Sciatic nerve (tissue), 2 donors: ENCODE results near the gene ARMC2. TPM values are rescaled to one million over a fixed set of nuclear protein-coding genes. Genes with fewer than 3 reads are reported as not detected.
"Not testable (repeated sequence)": the region's sequence is repeated elsewhere in the genome, so short reads cannot be mapped to it uniquely, and the experiment has no call there.

Experiments used
- ATAC-seq: fragments of 200-7000 bp; cut with Tn5 transposase; one replicate; pipeline ENCODE4 v1.9.1; 2020; ENCODE audit warnings: mild to moderate bottlenecking, moderate library complexity
- DNase-seq: peaks from one replicate; pipeline ENCODE4 v3.0.0-alpha.2; 2020; ENCODE audit warnings: low spot score
- intact Hi-C: fragments of 100-400 bp; cut with DNase I; formaldehyde crosslinking; loops from one replicate; pipeline ENCODE4 v1.14.2; 2022
- total RNA-seq: library from RNA; stranded (reverse); fragmentation: NEBNext Ultra II Directional; extraction: Animal tissue kit (Norgen Biotek cat#: 25700); gene quantifications from one replicate; pipeline ENCODE4 v1.2.1, GENCODE V29; 2021
- donor health status: DM: no; HTN: no; CAD: no.
- donor health status: DM: no; HTN: no; CAD: no.

Gene ARMC2
- total RNA-seq, 1 donor from 2014 or later = 17.2 TPM

GRCh38 chr6:108853077-108853476, 4.9 kb downstream of the ARMC2 start:
- no peak for ATAC-seq
- DNase-seq = no peak

DNA sequence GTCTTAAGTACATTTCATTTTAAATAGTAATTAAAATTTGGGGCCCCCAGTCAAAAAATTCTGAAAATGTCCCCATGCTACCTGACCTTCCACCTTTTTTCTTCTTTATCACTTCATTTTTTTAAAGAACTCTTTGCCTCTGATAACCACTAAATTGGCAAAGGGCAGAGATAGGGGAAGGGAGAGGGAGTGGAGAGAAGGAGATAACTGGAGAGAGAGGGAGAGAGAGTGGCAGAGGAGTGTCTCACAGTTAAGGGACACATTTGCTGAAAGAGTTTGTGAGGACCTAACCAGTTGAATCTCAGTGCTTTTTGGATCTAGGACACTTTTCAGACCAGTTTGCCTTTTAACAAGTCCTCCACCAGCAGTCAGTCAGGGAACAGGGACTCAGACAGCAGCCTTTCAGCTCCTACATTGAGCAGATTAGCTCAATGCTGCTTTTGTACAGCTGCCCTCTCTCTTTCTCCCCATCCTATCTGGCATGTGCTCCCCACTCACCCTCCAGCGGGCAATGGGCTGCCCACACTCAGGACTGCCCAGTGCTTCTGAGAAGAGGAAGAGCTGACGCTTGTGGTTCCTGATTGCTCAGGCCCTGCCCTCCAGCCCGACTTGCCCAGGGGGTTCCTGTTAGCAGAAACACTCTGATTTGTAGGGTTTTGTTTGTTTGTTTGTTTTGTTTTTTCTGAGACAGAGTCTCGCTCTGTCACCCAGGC, 14.4 kb downstream of the ARMC2 start:
- DNase-seq (no peak), ATAC-seq (peak; percentile 92)
- intact Hi-C loops = no loop called here

More at GRCh38 chr6:108853077-108853476, 4.9 kb downstream of the ARMC2 start:
- intact Hi-C loops = no loop called here

- intact Hi-C loops, DNase-seq, ATAC-seq: not testable (repeated sequence)
These were observed 17.6 kb downstream of the ARMC2 start for GRCh38 chr6:108865751-108866286.

- DNase-seq = no peak
- intact Hi-C loops = no loop called here
- ATAC-seq = no peak
These were observed 18.6 kb downstream of the ARMC2 start for GRCh38 chr6:108866798-108867197.

DNA sequence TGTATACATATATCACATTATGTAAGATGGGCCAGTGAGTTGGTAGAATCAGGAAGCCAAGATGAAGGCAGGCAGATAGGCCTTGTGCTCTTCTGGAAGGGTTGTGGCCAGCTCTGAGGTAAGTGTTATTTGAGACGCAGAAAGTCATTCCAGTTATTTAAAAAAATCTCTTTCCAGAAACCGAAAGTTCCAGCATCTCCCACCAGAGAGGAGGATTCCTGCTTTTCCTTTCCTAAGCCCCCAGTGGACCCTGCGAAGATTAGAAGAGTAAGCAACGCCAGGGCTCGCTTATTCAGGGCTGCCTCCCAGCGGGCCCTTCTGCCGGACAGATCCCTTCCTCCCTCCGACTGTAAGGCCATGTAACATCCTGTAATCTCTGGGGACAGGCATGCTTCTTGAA, 20.4 kb downstream of the ARMC2 start:
- no peak for DNase-seq
- intact Hi-C loops = no loop called here
- ATAC-seq = no peak

DNA sequence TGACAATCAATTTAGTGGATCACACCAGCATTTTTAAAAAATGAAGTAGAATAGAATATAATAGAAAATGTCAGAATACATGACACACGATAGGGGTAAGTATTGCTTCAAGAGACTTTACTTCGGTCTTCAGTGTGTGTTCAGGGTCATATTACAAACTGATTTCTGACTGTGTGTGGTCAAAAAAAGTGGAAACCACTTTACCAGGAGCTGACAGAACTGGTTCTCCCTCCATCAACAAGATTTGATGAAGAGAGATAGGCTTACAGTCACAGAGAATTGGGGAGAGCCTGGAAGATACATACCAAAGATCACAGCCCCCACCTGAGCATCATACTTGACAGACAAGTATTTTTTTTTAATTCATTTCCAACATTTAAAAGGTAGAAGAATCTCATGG, 21.7 kb downstream of the ARMC2 start:
- intact Hi-C loops = no loop called here
- ATAC-seq = no peak

DNA sequence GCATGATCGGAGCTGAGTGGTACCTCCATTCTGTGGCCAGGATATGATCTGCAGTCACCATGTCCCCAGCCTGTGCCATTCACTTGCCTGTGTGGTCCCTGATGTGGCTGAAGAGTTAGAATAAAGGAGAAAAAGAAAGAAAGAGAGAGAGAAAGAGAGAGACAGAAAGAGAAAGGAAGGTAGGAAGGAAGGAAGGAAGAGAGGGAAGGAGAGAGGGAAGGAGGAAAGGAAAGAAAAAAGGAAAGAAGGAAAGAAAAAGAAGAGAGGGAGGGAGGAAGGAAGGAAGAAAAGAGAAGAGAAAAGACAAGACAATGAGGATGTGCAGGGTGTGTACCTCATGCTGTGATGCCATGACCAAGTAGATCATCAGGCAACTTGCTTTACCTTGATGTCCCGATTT, 22.1 kb downstream of the ARMC2 start:
- ATAC-seq (no peak), DNase-seq (no peak)
- intact Hi-C loops = no loop called here

More for the DNA sequence above, 21.7 kb downstream of the ARMC2 start:
- DNase-seq = no peak

DNA sequence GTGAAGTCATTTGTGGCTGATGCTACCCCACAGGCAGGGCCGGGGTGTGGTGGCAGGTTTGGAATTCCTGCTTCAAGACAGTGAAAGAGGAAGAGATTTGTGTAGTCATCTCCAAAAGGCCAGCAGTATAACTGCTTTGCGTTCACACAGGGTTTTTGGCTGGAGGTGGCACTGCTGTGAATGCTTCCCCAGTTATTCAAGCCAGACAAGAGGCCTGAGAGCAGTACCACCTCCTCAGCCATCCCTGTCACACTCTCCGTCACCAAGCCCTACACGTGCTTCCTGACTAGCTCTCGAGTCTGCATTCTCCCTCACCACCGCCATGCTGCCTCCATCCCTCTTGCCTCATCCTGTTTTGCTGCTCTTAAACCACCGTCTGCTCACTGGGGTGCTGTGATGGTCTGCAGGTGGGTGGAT, 23.9 kb downstream of the ARMC2 start:
- ATAC-seq (peak; percentile 60), DNase-seq (no peak)
- intact Hi-C loops = no loop called here

GRCh38 chr6:108872575-108872974, 24.4 kb downstream of the ARMC2 start:
- intact Hi-C loops = no loop called here
- DNase-seq = no peak
- ATAC-seq = peak; percentile 69

GRCh38 chr6:108873251-108873650, 25.0 kb downstream of the ARMC2 start:
- ATAC-seq (no peak), DNase-seq (no peak)
- intact Hi-C loops = loop anchor here (1.0 kb wide), 1 partner anchor 28 kb away; no protein-coding TSS in a partner anchor

GRCh38 chr6:108873971-108874370, 25.7 kb downstream of the ARMC2 start:
- intact Hi-C loops = loop anchor here (1.0 kb wide), 1 partner anchor 29 kb away; no protein-coding TSS in a partner anchor
- no peak for ATAC-seq

GRCh38 chr6:108874470-108875160, 26.4 kb downstream of the ARMC2 start:
- no peak for DNase-seq
- intact Hi-C loops = no loop called here
- ATAC-seq = no peak

More at GRCh38 chr6:108873971-108874370, 25.7 kb downstream of the ARMC2 start:
- DNase-seq = no peak

DNA sequence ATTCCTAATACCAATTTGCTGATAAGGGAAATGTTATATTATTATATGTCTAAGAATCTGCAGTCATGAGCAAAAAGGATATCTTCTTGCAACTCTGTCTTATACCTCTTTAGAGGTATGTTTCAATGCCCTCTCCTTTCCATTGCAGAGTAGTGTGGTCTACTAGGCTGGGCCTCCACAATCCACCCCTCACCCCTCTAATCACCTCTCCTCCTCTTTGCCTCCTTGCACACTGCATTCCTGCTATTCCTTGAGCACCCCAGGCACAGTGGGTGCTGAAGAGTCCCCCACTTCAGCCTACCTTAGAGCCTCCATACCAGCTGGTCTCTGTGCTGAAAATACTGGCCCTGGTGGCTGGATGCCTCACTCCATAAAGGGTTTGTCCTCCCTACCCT, 26.9 kb downstream of the ARMC2 start:
- ATAC-seq (no peak), DNase-seq (no peak)
- intact Hi-C loops = no loop called here

DNA sequence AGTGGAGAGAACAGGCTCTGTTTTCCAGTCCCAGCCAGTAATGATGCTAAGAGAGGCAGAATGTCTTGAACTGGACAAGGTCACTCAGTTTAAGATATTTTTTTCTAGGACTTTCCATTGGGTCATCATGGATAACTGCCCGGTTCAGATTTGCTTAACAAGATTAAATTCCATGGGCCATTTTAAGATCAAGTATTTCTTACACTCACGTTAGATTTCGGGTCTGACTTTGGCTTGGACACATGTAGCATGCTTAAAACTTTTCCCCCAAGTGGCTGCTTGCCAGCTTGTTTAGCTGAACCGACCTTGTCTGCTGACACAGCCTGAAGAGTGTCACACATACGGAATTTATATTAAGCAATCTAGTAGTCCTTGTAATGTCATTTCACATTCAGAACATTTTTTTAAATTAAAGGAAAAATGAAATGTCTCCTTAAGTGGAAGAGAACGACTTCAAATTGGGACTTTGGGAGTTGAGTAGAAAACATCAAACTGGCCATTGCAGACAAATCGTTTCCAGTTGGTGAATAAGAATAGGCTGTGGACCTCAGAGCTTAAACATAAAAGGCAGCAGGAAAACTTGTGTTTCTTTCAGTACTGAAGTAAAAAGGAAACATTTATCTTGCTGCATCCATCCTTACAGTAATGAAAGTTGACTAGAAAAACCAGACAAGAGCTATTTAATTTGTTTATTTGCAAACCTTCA, 29.0 kb downstream of the ARMC2 start:
- DNase-seq = peak; percentile 81
- intact Hi-C loops = no loop called here
- peak; percentile 89 for ATAC-seq

- no peak for DNase-seq
- intact Hi-C loops = no loop called here
- ATAC-seq = no peak
These were observed 30.7 kb downstream of the ARMC2 start for GRCh38 chr6:108878942-108879341.

GRCh38 chr6:108883172-108883571, 35.0 kb downstream of the ARMC2 start:
- no peak for ATAC-seq
- intact Hi-C loops = no loop called here
- DNase-seq = no peak

- intact Hi-C loops = no loop called here
- no peak for DNase-seq
- no peak for ATAC-seq
These were observed 36.2 kb downstream of the ARMC2 start for GRCh38 chr6:108884211-108885059.

DNA sequence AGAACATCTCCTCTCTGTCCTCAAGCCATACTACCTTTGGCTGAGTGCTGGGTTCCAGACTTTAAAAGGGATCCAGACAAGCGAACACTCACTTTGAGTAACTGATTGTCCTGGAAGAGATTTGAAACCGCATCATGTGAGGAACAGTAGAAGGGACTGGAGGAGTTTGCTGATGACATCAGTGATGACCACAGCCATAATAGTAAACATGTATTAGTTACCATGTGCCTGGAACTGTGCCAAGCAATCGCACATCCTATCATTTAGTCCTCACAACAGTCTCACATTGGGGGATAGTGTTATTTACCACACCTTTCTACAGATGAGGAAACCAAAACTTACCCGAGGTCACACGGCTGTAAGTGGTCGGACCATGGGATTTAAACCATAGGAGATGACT, 39.8 kb downstream of the ARMC2 start:
- intact Hi-C loops = no loop called here
- no peak for ATAC-seq
- no peak for DNase-seq

GRCh38 chr6:108888745-108889144, 40.5 kb downstream of the ARMC2 start:
- DNase-seq (no peak), ATAC-seq (peak; percentile 44)
- intact Hi-C loops = no loop called here
